NCI-H82 treated with DMSO at 0.1 percent for 48 hours (cell line): ENCODE results near the gene CCL16.
"Not testable (repeated sequence)": the region's sequence is repeated elsewhere in the genome, so short reads cannot be mapped to it uniquely, and the experiment has no call there.

Experiments used
- DNase-seq: peaks from one replicate; lab custom pipeline; 2025; ENCODE audit not compliant: unreplicated experiment; lab: John Stamatoyannopoulos, UW

CCL16 gene, protein sequence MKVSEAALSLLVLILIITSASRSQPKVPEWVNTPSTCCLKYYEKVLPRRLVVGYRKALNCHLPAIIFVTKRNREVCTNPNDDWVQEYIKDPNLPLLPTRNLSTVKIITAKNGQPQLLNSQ

DNA sequence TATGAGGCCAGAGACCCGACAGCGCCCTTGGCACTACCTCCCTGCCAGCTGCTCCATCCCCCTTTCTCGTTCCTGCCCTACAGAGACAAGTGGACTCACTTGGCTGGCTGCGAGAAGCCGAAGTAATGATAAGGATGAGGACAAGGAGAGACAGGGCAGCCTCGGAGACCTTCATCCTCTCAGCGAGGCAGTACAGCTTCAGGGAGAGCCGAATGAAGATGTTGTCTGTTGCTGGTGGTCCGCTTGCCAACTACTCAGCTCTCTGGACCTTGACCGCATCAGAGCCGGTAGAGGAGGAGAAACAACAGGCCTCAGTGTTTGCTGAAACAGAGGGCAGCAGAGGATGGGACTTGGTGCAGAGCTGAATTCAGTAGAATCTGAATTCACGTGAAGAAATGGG, at the start of gene CCL16:
Gene CCL16, minus strand, starts transcription at position 252 of the 400 bp plus-strand sequence. Its CDS starts 77 bp downstream, at position 175.
- no peak for DNase-seq

GRCh38 chr17:36030956-36031355, 49.7 kb upstream of the CCL16 start:
- DNase-seq: no peak

DNA sequence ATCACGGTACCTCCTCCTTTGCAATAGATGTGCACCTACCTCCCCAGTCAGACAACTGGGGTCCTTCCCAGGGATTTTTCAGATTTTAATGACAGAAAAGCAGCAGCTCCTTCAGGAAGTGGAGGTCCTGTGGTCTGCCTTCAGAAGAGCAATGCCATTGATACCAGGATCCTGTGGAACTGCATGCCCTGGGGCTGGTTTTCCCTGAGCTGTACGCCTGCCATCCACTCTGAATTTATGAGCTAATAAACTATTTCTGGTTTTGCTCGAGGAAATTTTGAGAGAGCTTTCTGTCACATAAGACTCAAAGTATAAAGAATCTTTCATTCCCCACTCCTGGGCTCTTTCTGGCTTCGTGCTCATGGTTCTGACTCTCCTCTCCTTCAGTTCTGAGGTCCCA, 46.5 kb upstream of the CCL16 start:
- DNase-seq: no peak

DNA sequence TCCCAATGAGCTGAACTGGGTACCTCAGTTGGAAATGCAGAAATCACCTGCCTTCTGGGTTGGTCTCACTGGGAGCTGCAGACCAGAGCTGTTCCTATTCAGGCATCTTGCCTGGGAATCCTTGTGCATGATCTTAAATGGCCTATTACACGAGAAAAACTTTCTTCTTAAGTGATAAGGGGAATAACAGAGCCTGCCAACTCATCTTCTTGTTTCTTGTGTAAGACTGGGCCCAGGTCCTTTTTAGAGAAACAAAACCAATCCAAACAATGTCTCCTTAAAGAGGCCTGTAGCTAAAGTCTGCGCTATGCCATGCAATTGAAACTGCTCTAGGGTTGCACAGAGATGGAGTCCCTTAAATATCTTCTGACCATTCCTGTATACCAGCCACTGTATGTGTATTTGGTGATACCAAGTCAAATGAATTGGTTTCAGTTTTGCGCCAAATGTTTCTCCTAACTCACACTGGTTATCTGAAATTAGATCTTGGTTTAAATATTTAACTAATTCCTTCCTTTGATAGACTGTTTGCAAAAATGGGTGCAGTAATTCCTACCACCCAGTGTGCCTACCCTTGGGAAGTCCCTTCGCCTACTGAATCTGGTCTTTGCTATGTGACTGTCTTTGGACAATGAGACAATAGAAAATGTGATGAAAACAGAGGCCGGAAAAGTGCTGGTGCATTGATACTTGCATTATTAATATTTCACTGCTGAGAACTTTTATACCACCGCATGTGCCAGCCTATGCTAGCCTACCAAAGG, 43.0 kb upstream of the CCL16 start:
- DNase-seq: no peak

DNA sequence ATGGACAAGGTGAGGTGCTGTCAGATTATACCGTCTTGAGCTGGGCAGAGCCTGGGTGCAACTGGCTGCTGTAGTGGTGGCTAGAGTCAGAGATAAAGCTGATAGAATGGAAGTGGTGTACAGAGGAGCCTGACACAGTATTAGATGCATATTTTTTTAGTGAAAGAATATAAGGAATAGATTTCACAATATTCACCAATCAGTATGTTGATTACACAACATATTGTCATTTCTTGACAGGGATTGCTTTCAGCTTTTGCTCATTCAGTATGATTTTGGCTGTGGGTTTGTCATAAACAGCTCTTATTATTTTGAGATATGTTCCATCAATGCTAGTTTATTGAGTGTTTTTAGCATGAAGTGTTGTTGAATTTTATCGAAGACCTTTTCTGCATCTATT, 38.1 kb upstream of the CCL16 start:
- DNase-seq: no peak

DNA sequence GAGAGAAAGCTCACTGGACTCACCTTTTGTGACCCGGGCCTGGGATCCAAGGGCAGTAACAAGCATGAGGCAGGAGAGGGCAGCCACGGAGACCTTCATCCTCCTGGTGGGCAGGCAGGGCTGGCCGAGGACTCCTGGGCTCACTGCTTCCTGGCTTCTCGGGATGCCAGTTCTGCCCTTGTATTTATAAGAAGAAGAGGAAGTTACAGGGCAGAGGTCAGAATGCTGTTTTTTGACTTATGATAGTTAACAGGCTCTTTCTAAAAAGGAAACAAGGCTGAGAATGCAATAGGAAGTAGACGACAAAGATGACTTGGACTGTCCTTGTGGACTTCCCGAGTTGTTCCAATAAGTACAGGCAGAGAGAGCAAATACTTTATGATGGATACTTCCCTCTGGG, 36.5 kb upstream of the CCL16 start, which contains the start of gene CCL23:
Gene CCL23, minus strand, starts transcription at position 174 of the 400 bp plus-strand sequence. Its CDS starts 75 bp downstream, at position 99.
- no peak for DNase-seq

- no peak for DNase-seq
These were observed 35.3 kb upstream of the CCL16 start for GRCh38 chr17:36016555-36016954.

- not testable (repeated sequence) for DNase-seq
These were observed 34.6 kb upstream of the CCL16 start for GRCh38 chr17:36015895-36016294.

GRCh38 chr17:36014946-36015345, 33.6 kb upstream of the CCL16 start:
- DNase-seq: no peak

GRCh38 chr17:36011201-36011600, 29.9 kb upstream of the CCL16 start:
- no peak for DNase-seq

DNA sequence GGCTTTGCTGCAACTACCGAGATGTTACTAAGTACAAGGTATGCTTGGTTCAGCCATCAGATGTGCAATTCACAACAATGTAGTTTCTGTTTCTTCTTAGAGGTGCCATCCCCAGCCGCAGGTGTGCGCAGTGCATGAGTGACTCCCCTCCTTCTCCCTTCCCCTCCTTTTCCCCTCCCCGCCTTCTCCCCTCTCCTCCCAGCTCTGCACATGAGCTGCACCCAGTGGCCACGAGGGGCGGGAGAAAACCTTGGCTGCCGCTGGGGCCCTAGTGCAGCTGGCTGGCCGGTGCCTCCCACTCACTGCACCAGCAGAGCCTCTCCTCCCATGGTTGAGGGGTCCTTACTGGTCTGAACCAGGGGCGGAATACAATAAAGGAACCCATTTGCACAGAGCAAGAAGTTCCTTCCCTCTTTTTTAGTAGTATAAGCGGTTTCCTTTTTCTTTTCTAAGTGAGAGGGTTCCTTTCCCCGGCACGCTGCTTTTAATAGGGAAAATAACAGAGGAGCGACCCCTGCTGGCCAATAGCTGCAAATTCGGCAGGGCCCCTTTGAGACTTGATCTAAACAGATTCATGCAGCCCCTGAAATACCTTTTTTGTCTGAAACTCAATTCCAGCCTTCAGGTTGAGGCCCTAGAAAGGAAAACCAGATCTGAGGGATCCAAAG, 27.8 kb upstream of the CCL16 start:
- no peak for DNase-seq

DNA sequence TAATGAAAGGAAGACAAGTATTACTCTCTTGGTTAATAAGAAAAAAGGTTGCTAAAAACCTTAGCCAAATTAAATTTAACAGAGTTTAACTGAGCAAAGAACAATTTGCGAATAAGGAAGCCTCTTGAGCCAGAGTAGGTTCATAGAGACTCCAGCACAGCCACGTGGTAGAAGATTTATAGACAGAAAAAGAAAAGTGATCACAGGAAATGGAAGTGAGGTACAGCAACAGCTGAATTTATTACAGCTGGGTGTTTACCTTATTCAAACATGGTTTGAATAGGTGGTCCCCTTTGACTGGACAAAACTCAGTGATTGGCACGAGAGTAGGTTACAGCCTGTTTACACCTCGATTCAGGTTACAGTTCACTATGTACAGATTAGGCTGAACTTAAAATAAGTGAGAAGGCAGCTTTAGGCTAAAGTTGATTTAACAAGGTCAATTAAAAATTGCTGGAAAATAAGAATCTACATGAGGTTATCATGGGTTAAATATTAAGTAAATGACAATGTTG, 23.4 kb upstream of the CCL16 start:
- DNase-seq: no peak

- no peak for DNase-seq
These were observed 21.3 kb upstream of the CCL16 start for GRCh38 chr17:36002631-36003030.

DNA sequence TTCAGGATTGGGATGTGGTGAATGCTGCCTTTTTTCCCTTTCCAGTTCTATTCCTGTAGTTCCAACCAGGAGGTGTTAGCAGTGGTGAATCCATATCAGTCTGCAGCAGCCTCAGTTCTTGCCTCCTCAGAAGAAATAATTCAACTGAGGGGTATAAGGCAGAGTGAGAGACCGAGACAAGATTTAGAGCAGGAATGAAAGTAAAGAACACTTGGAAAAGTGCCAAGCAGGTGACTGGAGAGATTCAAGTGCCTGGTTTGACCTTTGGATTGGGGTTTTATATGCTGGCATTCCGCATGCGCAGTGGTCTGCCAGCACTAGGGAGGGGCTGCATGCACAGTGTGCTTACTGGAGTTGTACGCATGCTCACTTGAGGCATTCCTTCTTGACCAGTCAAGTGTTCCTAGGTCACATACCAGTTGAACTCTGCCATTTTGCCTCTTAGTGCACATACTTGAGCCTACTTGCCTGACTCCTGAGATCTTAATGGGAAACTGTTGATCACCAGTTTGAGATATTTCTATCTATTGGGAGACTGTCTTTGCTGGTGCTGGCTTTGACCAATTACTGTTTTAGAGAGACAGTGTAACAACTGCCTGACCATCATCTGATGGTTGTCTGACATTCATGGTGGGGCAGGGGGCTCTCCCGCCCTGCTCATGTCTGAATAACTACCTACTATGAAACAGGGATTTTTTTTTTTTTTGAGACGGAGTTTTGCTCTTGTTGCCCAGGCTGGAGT, 20.7 kb upstream of the CCL16 start:
- peak; percentile 91 for DNase-seq

GRCh38 chr17:36001110-36001771, 19.9 kb upstream of the CCL16 start, which contains the start of gene CCL15:
Gene CCL15, minus strand, starts transcription at chr17:36001553. Its CDS starts 61 bp downstream, at chr17:36001492.
- no peak for DNase-seq

DNA sequence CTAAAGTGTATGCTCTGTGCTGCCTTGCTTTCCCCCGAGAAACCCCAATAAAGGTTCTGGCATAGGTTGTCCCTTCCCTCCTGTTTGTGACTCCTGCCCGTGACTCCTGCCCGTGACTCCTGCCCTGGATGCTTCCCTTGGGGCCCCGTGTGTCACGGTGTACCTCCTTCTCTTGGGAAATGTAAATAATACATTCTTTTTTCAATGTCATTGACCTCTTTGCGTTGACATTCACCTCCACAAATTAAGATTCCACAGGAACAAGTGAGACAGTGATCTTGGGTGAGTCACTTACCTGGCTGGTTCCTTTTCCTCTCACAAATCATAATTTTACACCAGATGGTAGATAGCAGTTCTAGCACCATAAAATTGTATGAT, 19.4 kb upstream of the CCL16 start:
- DNase-seq: no peak

DNA sequence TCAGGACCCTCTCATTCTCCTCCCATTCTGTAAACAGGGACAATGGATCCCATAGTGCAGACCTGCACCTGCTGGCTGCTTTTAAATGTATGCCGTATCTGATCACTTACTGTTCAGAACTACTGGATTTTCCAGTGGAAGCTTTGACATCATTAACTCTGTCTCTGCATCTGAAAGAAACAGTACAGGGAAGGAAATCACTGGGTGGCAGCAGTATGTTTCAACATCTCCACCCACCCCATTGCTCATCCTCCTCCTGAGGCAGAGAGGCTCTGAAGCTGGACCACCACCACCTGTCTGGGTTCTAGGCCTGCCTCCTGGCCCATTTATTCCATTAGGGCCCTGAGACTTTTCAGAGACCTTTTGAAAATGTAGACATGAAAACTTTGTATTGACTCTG, 17.5 kb upstream of the CCL16 start:
- DNase-seq: no peak

- DNase-seq: no peak
These were observed 16.8 kb upstream of the CCL16 start for GRCh38 chr17:35998018-35998545.

DNA sequence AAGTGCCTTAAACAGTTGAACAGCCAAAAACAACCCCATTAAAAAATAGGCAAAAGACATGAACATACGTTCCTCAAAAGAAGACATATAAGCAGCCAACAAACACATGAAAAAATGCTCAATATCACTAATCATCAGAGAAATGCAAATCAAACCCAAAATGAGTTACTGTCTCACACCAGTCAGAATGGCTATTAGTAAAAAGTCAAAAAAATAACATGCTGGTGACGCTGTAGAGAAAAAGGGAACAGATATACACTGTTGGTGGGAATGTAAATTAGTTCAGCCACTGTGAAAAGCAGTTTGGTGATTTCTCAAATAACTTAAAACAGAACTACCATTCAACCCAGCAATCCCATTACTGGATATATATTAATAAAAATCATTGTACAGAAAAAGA, 14.0 kb upstream of the CCL16 start:
- not testable (repeated sequence) for DNase-seq

- DNase-seq: no peak
These were observed 9.8 kb upstream of the CCL16 start for GRCh38 chr17:35991075-35991474.
